HG03432 (cell line): ENCODE results near the gene XYLT1.
"Not testable (repeated sequence)": the region's sequence is repeated elsewhere in the genome, so short reads cannot be mapped to it uniquely, and the experiment has no call there.

Experiments used
- ATAC-seq: cut with Tn5 transposase; IDR thresholded peaks from one replicate; pipeline ENCODE4 v1.9.1; 2021; ENCODE audit warnings: mild to moderate bottlenecking, moderate library complexity; ENCODE audit not compliant: unreplicated experiment

XYLT1 gene

GRCh38 chr16:17470908-17471718 is at the start of gene XYLT1:
Gene XYLT1, minus strand, starts transcription at chr16:17470960. Its CDS starts 164 bp downstream, at chr16:17470796.
- no peak for ATAC-seq

- ATAC-seq: no peak
Observed at GRCh38 chr16:17520111-17520510, 49.4 kb upstream of the XYLT1 start.

GRCh38 chr16:17519101-17519955 is 48.6 kb upstream of the XYLT1 start:
- ATAC-seq: no peak

- ATAC-seq: no peak
Observed at GRCh38 chr16:17518441-17518840, 47.7 kb upstream of the XYLT1 start.

GRCh38 chr16:17515421-17516210 is 44.9 kb upstream of the XYLT1 start:
- no peak for ATAC-seq

GRCh38 chr16:17512636-17513220 is 42.0 kb upstream of the XYLT1 start:
- no peak for ATAC-seq

- no peak for ATAC-seq
Observed at GRCh38 chr16:17511340-17511739, 40.6 kb upstream of the XYLT1 start.

GRCh38 chr16:17510567-17510966 is 39.8 kb upstream of the XYLT1 start:
- ATAC-seq: no peak

- ATAC-seq: no peak
Observed at GRCh38 chr16:17509194-17509593, 38.4 kb upstream of the XYLT1 start.

- no peak for ATAC-seq
Observed at GRCh38 chr16:17508303-17508702, 37.5 kb upstream of the XYLT1 start.

- ATAC-seq: not testable (repeated sequence)
Observed at GRCh38 chr16:17507516-17507915, 36.8 kb upstream of the XYLT1 start.

- not testable (repeated sequence) for ATAC-seq
Observed at GRCh38 chr16:17505828-17506227, 35.1 kb upstream of the XYLT1 start.

- ATAC-seq: no peak
Observed at GRCh38 chr16:17504050-17504449, 33.3 kb upstream of the XYLT1 start.

- ATAC-seq: no peak
Observed at GRCh38 chr16:17503331-17503730, 32.6 kb upstream of the XYLT1 start.

GRCh38 chr16:17501321-17501720 is 30.6 kb upstream of the XYLT1 start:
- no peak for ATAC-seq

- no peak for ATAC-seq
Observed at GRCh38 chr16:17499223-17499902, 28.6 kb upstream of the XYLT1 start.

GRCh38 chr16:17497648-17498047 is 26.9 kb upstream of the XYLT1 start:
- ATAC-seq: no peak

- no peak for ATAC-seq
Observed at GRCh38 chr16:17496891-17497290, 26.1 kb upstream of the XYLT1 start.

- no peak for ATAC-seq
Observed at GRCh38 chr16:17493012-17493411, 22.3 kb upstream of the XYLT1 start.

- ATAC-seq: no peak
Observed at GRCh38 chr16:17491140-17491662, 20.4 kb upstream of the XYLT1 start.
